Neural progenitor cell (in vitro differentiated cells): ENCODE data around the gene CXCL6. TPM values are rescaled to one million over a fixed set of nuclear protein-coding genes. Genes with fewer than 3 reads are reported as not detected.
A peak's percentile ranks its signal among the peaks of the same experiment; 100 is the strongest.

Experiments
- DNase-seq: peaks from one replicate; pipeline ENCODE4 v3.0.0-alpha.2; 2016; ENCODE audit warnings: low spot score
- H2AFZ ChIP-seq: fragments of 200-600 bp; sonication (generic); replicated peaks from 2 replicates; pipeline ENCODE4 v1.6.1; 2016; ENCODE audit warnings: antibody characterized with exemption
- H3F3A ChIP-seq: fragments of 200-600 bp; sonication (generic); 2 replicates; pipeline ENCODE4 v1.6.1; 2016; ENCODE audit warnings: antibody characterized with exemption, low read depth
- H3K27ac ChIP-seq: fragments of 200-600 bp; sonication (generic); 2 replicates; pipeline ENCODE4 v1.5.1; 2016; ENCODE audit warnings: mild to moderate bottlenecking
- H3K27me3 ChIP-seq: fragments of 200-600 bp; sonication (generic); 2 replicates; pipeline ENCODE4 v1.6.1; 2016; ENCODE audit warnings: mild to moderate bottlenecking, moderate library complexity
- H3K36me3 ChIP-seq: fragments of 200-600 bp; sonication (generic); 2 replicates; pipeline ENCODE4 v1.5.1; 2016
- H3K4me1 ChIP-seq: fragments of 200-600 bp; sonication (generic); 2 replicates; pipeline ENCODE4 v1.6.1; 2016; ENCODE audit warnings: mixed run types
- H3K4me2 ChIP-seq: fragments of 200-600 bp; sonication (generic); 2 replicates; pipeline ENCODE4 v1.6.1; 2016
- H3K4me3 ChIP-seq: fragments of 200-600 bp; sonication (generic); 2 replicates; pipeline ENCODE4 v1.5.1; 2016
- H3K79me2 ChIP-seq: fragments of 200-600 bp; sonication (generic); 2 replicates; pipeline ENCODE4 v1.6.1; 2016; ENCODE audit warnings: low read depth
- H3K9ac ChIP-seq: fragments of 200-600 bp; sonication (generic); 2 replicates; pipeline ENCODE4 v1.6.1; 2016
- H3K9me3 ChIP-seq: fragments of 200-600 bp; sonication (generic); 2 replicates; pipeline ENCODE4 v1.5.1; 2016; ENCODE audit warnings: low read depth
- H4K20me1 ChIP-seq: fragments of 200-600 bp; sonication (generic); 2 replicates; pipeline ENCODE4 v1.6.1; 2016; ENCODE audit warnings: low read depth
- H3K27ac Mint-ChIP-seq: 3 replicates; pipeline ENCODE4 v1.8.0; 2021; ENCODE audit warnings: mixed read lengths
- H3K27me3 Mint-ChIP-seq: 2 replicates; pipeline ENCODE4 v1.8.0; 2022; ENCODE audit warnings: low read depth, mild to moderate bottlenecking, inconsistent platforms, moderate library complexity, mixed read lengths; ENCODE audit not compliant: insufficient read depth
- H3K36me3 Mint-ChIP-seq: 3 replicates; pipeline ENCODE4 v1.8.0; 2021; ENCODE audit warnings: mixed read lengths
- H3K4me1 Mint-ChIP-seq: 3 replicates; pipeline ENCODE4 v1.8.0; 2021; ENCODE audit warnings: mixed read lengths
- H3K4me3 Mint-ChIP-seq: 3 replicates; pipeline ENCODE4 v1.8.0; 2021; ENCODE audit warnings: mild to moderate bottlenecking, moderate library complexity, mixed read lengths
- H3K9me3 Mint-ChIP-seq: 3 replicates; pipeline ENCODE4 v1.8.0; 2020; ENCODE audit warnings: mixed read lengths
- CTCF ChIP-seq: fragments of 200-600 bp; sonication (generic); IDR thresholded peaks from 2 replicates; pipeline ENCODE4 v1.5.1; 2017; ENCODE audit warnings: antibody characterized with exemption, mild to moderate bottlenecking
- EZH2 ChIP-seq: fragments of 200-600 bp; sonication (generic); IDR thresholded peaks from 2 replicates; pipeline ENCODE4 v1.6.1; 2017; ENCODE audit warnings: antibody characterized with exemption, mild to moderate bottlenecking, moderate library complexity
- EZH2phosphoT487 ChIP-seq: fragments of 200-600 bp; sonication (generic); IDR thresholded peaks from 2 replicates; pipeline ENCODE4 v1.6.1; 2017; ENCODE audit warnings: antibody characterized with exemption
- total RNA-seq: library from RNA; depleted of rRNA; stranded (reverse); fragments of >200 nt; gene quantifications from 2 replicates; pipeline ENCODE4 v1.2.3, GENCODE V29; 2015; ENCODE audit warnings: low replicate concordance

CXCL6 gene
- total RNA-seq, 1 donor from 2014 or later, result 0.71 TPM

GRCh38 chr4:73853718-73854473, 17.4 kb downstream of the CXCL6 start:
- Histone ChIP-seq H2AFZ (no peak overlapping the region), H3K9me3 (no peaks in the 10 kb centered on the region), H3K9ac (no peak overlapping the region), H3K79me2 (no peaks in the 10 kb centered on the region), H3K27me3 (peaks cover 26% of the 10 kb centered on the region), H4K20me1 (no peaks in the 10 kb centered on the region), H3K4me1 (no peaks in the 10 kb centered on the region), H3K4me2 (peak overlapping the region; percentile 30), H3K4me3 (peak overlapping the region; percentile 3), H3K27ac (no peak overlapping the region), H3F3A (no peaks in the 10 kb centered on the region), H3K36me3 (no peaks in the 10 kb centered on the region)
- no peaks in the 10 kb centered on the region for H3K9me3 Mint-ChIP-seq
- DNase-seq, result no peak
- H3K4me3 Mint-ChIP-seq, result no peak overlapping the region
- H3K4me1 Mint-ChIP-seq, result no peaks in the 10 kb centered on the region
- H3K27ac Mint-ChIP-seq, result peak overlapping the region; percentile 53
- H3K36me3 Mint-ChIP-seq, result no peaks in the 10 kb centered on the region
- TF ChIP-seq EZH2phosphoT487 (no peak), CTCF (no peak)
- H3K27me3 Mint-ChIP-seq, result no peaks in the 10 kb centered on the region

GRCh38 chr4:73855406-73855805, 18.9 kb downstream of the CXCL6 start:
- H3K36me3 ChIP-seq, result no peaks in the 10 kb centered on the region
- H4K20me1 ChIP-seq, result no peaks in the 10 kb centered on the region
- no peaks in the 10 kb centered on the region for H3K79me2 ChIP-seq
- H3K9me3 ChIP-seq, result no peaks in the 10 kb centered on the region
- peaks cover 3% of the 10 kb centered on the region for H3K4me1 ChIP-seq
- no peaks in the 10 kb centered on the region for H3K27me3 Mint-ChIP-seq
- H3F3A ChIP-seq, result no peaks in the 10 kb centered on the region
- no peak overlapping the region for H3K9ac ChIP-seq
- no peak overlapping the region for H3K4me2 ChIP-seq
- no peak overlapping the region for H3K27ac Mint-ChIP-seq
- H3K4me1 Mint-ChIP-seq, result no peaks in the 10 kb centered on the region
- no peak for TF ChIP-seq CTCF
- no peak for TF ChIP-seq EZH2
- no peak for TF ChIP-seq EZH2phosphoT487
- no peak overlapping the region for H2AFZ ChIP-seq
- no peak overlapping the region for H3K27ac ChIP-seq
- no peak overlapping the region for H3K4me3 Mint-ChIP-seq
- H3K4me3 ChIP-seq, result no peak overlapping the region
- H3K36me3 Mint-ChIP-seq, result no peaks in the 10 kb centered on the region
- no peaks in the 10 kb centered on the region for H3K9me3 Mint-ChIP-seq
- H3K27me3 ChIP-seq, result peaks cover 26% of the 10 kb centered on the region
- no peak for DNase-seq

- H3K9me3 ChIP-seq, result no peaks in the 10 kb centered on the region
- TF ChIP-seq EZH2phosphoT487 (no peak), EZH2 (no peak), CTCF (no peak)
- no peak overlapping the region for H3K4me3 Mint-ChIP-seq
- H3K27ac ChIP-seq, result no peak overlapping the region
- no peaks in the 10 kb centered on the region for H3K36me3 Mint-ChIP-seq
- no peaks in the 10 kb centered on the region for H3F3A ChIP-seq
- peaks cover 3% of the 10 kb centered on the region for H3K4me1 ChIP-seq
- H4K20me1 ChIP-seq, result no peaks in the 10 kb centered on the region
- no peaks in the 10 kb centered on the region for H3K79me2 ChIP-seq
- no peak overlapping the region for H3K4me3 ChIP-seq
- no peak overlapping the region for H3K9ac ChIP-seq
- no peaks in the 10 kb centered on the region for H3K27me3 Mint-ChIP-seq
- DNase-seq, result no peak
- H3K9me3 Mint-ChIP-seq, result no peaks in the 10 kb centered on the region
- H3K27ac Mint-ChIP-seq, result no peak overlapping the region
- no peak overlapping the region for H2AFZ ChIP-seq
- no peak overlapping the region for H3K4me2 ChIP-seq
- H3K27me3 ChIP-seq, result peaks cover 26% of the 10 kb centered on the region
- no peaks in the 10 kb centered on the region for H3K4me1 Mint-ChIP-seq
- no peaks in the 10 kb centered on the region for H3K36me3 ChIP-seq
These were observed 20.0 kb downstream of the CXCL6 start for GRCh38 chr4:73856518-73856917.
